Erythroblast (primary cell): ENCODE data around the gene CAMK2G.
"Not testable (repeated sequence)": the region's sequence is repeated elsewhere in the genome, so short reads cannot be mapped to it uniquely, and the experiment has no call there.

Source experiments
- DNase-seq, 2 experiments: peaks; one replicate each; lab custom pipeline; 2025; lab: John Stamatoyannopoulos, UW
- GATA1 ChIP-seq: IDR thresholded peaks from 2 replicates; pipeline ENCODE4 v1.6.1; 2011; ENCODE audit warnings: low read depth, mild to moderate bottlenecking, control low read depth, low read length, moderate library complexity
- POLR2A ChIP-seq: IDR thresholded peaks from 2 replicates; pipeline ENCODE4 v1.6.1; 2011; ENCODE audit warnings: mild to moderate bottlenecking, low read length

The CAMK2G gene

GRCh38 chr10:73874267-73875138 lies at the start of gene CAMK2G:
Gene CAMK2G (minus strand): TSS chr10:73874555. CDS start chr10:73874461, 94 bp downstream.
- TF ChIP-seq POLR2A: no peak
- no peak for TF ChIP-seq GATA1
- peak; percentile 89 to 93 for DNase-seq

- TF ChIP-seq GATA1 (no peak), POLR2A (no peak)
- no peak for DNase-seq
Measured at GRCh38 chr10:73922864-73923133, 48.4 kb upstream of the CAMK2G start.

DNA sequence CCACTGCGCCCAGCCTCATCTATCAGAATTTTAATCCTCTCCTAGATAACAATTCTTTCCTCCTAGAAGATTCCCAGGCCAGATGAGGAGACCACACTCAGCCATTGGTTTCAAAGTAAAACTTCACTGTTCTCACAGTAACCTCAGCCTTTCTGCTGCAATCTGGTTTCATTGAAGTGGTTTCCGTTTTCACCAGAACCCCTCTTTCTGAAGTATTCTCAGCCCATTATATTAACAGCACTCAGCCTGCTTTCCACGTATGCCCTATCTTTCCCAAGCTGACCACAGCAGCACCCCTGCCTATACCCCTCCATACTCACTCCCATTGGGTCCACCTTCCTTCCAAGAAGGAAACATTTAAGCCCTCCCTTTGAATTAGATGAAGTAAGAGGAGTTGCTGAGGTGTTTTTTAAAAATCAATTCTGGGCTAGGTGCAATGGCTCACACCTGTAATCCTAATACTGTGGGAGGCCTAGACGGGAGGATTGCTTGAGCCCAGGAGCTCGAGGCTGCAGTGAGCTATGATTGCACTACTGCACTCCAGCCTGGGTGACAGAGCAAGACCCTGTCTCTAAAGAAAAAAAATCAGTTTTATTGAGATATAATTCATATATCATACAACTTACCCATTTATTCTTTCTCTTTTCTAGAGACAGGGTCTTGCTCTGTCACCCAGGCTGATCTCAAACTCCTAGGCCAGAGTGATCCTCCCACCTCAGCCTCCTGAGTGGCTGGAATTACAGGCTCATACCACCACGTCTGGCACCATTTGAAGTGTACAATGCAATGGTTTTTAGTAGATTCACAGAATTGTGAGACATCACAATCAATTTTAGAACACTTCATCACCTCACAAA lies 47.9 kb upstream of the CAMK2G start:
- no peak for TF ChIP-seq GATA1
- TF ChIP-seq POLR2A: no peak
- DNase-seq: no peak

DNA sequence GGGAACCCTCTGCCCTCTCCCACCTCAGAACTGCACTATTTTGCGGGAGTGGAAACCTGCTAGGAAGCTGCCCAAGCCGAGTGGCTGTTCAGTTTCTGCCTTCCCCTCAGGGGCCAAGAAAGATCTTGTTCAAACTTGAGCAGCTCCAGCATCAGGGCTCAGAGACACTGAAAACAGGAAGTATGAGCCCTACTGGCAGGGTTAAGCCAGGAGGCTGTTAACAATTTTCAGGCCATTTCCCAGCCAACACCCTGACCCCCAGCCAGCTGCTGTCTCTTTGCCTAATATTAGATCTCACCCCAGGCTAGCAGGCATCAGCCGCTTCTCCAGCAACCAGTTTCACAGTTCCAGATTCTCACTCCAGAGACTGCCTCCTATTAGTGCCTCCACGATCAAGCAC lies 45.7 kb upstream of the CAMK2G start:
- TF ChIP-seq POLR2A (no peak), GATA1 (no peak)
- DNase-seq: no peak

DNA sequence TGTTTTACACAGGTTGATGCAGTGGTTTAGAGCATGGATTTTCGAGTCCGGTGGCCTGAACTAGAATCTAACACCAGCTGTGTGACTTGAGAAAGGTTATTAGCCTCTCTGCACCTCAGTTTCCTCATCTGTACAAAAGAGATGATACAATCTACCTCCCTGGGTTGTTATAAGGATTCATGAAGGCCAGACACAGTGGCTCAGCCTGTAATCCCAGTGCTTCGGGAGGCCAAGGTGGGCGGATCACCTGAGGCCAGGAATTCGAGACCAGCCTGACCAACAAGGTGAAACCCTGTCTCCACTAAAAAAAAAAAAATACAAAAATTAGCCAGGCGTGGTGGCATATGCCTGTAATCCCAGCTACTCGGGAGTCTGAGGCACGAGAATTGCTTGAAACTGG lies 45.1 kb upstream of the CAMK2G start:
- DNase-seq: not testable (repeated sequence)

DNA sequence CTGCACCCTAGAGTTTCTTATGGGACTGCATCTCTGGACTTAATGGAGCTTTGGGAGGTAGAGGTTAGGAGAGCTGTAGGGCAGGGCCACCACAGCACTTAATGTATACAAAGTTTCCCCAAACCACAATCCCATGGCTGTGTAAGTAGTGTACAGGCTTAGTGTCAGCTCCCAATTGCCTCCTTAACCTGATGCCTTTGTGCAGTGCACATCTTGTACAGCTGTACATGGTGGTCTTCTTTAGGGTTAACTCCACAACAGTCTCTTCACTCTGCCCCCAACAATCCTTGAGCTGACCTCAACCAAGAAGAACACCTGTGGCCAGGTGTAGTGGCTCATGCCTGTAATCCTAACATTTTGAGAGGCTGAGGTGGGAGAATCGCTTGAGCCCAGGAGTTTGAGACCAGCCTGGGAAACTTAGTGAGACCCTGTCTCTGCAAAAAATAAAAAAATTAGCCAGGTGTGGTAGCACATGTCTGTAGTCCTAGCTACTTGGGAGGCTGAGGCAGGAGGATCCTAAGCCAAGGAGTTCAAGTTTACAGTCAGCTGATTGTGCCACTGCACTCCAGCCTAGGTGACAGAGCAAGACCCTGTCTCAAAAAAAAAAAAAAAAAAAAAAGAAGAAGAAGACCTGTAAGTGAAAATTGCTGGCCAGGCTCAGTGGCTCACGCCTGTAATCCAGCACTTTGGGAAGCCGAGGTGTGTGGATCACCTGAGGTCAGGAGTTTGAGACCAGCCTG lies 43.4 kb upstream of the CAMK2G start:
- no peak for DNase-seq

GRCh38 chr10:73916761-73917470 lies 42.6 kb upstream of the CAMK2G start:
- DNase-seq: no peak
- no peak for TF ChIP-seq POLR2A
- TF ChIP-seq GATA1: no peak

More for the DNA sequence above, 43.4 kb upstream of the CAMK2G start:
- TF ChIP-seq POLR2A: no peak
- TF ChIP-seq GATA1: no peak

DNA sequence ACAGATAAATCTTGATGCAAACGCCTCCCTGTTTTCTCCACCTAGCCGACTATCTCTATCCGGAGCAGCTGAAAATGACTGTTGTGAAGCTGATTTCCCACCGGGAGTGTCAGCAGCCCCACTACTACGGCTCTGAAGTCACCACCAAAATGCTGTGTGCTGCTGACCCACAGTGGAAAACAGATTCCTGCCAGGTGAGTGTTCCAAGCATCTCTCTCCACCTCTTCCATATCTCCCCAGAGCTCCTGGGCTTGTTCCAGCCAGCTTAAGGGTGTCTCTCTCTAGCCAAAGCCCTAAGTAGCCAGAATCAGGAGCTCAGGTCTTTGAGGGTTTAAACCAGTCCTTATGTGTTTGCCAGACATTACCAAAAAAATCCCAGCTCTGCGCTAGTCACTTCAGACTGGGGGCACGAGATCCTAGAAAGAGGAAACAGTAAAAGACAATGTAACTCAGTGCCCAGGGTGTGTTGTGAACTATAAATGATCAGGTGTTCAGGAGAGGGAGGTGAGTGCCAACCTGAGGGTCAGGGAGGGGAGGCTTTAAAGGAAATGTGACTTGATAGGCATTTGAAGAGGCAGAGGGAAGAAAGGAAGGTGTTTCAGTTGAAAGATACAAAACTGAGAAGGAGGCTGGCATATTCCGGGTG lies 41.0 kb upstream of the CAMK2G start:
- DNase-seq: no peak
- no peak for TF ChIP-seq GATA1
- TF ChIP-seq POLR2A: no peak

DNA sequence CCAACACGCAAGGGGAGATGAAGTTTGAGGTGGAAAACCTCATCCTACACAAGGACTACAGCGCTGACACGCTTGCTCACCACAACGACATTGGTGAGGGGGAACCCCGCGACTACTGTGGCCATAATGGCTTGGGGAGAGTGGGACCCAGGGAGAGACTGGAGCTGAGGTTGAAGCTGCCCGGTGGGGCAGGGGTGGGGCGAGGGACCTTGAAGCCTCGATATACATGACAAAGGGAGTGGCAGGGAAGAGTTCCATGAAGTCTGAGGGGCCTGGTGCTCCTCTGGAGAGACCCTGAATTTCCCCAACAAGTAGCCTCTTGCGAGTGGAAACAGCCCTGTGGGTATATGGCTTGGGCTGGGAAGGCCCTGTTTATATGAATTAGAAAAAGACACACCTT lies 39.7 kb upstream of the CAMK2G start:
- DNase-seq: no peak
- TF ChIP-seq GATA1 (no peak), POLR2A (no peak)

GRCh38 chr10:73911553-73912004 lies 37.2 kb upstream of the CAMK2G start:
- no peak for DNase-seq
- no peak for TF ChIP-seq GATA1
- TF ChIP-seq POLR2A: no peak

- TF ChIP-seq GATA1 (no peak), POLR2A (no peak)
- no peak for DNase-seq
Measured at GRCh38 chr10:73910764-73911552, 36.6 kb upstream of the CAMK2G start, which contains the start of gene PLAU. Gene PLAU (plus strand): TSS chr10:73911132. CDS start chr10:73911556, 424 bp downstream.

GRCh38 chr10:73910401-73910763 lies 36.0 kb upstream of the CAMK2G start:
- DNase-seq: no peak

More at GRCh38 chr10:73910401-73910763, 36.0 kb upstream of the CAMK2G start:
- TF ChIP-seq POLR2A (no peak), GATA1 (no peak)
